NOMO-1 treated with DMSO at 0.1 percent for 48 hours (cell line): ENCODE results near the gene ROM1.
"Not testable (repeated sequence)": the region's sequence is repeated elsewhere in the genome, so short reads cannot be mapped to it uniquely, and the experiment has no call there.

Source experiments
- DNase-seq: peaks from one replicate; lab custom pipeline; 2025; ENCODE audit not compliant: unreplicated experiment; lab: John Stamatoyannopoulos, UW

ROM1 gene, protein sequence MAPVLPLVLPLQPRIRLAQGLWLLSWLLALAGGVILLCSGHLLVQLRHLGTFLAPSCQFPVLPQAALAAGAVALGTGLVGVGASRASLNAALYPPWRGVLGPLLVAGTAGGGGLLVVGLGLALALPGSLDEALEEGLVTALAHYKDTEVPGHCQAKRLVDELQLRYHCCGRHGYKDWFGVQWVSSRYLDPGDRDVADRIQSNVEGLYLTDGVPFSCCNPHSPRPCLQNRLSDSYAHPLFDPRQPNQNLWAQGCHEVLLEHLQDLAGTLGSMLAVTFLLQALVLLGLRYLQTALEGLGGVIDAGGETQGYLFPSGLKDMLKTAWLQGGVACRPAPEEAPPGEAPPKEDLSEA

GRCh38 chr11:62612366-62613290 is at the start of gene ROM1, which contains the start of gene EML3:
ROM1 (plus strand) TSS chr11:62613257; CDS start chr11:62613282, 25 bp downstream.
EML3 (minus strand) TSS chr11:62612775; CDS start chr11:62612457, 318 bp downstream.
- DNase-seq: peak; percentile 62

DNA sequence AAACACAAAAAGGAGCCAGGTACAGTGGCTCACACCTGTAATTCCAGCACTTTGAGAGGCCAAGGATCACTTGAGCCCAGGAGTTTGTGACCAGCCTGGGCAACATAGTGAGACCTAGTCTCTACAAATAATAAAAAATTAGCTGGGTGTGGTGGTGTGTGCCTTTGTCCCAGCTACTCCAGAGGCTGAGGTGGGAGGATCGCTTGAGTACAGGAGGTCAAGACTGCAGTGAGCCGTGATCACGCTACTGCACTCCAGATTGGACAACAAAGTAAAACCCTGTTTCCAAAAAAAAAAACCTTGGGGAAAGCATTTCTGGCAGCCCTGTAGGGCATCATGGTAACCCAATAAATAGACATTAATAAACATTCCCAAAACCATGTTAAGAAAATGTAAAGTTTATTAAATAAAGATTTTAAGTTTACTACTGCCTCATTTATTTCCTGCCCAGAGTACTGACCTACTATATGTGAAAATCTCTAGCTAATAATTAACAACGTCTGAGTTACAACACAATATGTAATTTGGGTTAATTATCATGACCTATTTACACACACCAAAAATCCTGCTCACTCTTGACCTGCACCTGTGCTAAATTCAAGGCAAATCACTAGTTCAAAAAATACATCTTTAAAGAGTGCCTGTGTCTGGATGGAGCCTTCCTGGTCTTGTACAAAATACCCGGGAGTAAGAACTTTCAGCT is 47.8 kb upstream of the ROM1 start:
- DNase-seq: no peak

- DNase-seq: no peak
Measured at GRCh38 chr11:62566247-62566646, 46.8 kb upstream of the ROM1 start.

DNA sequence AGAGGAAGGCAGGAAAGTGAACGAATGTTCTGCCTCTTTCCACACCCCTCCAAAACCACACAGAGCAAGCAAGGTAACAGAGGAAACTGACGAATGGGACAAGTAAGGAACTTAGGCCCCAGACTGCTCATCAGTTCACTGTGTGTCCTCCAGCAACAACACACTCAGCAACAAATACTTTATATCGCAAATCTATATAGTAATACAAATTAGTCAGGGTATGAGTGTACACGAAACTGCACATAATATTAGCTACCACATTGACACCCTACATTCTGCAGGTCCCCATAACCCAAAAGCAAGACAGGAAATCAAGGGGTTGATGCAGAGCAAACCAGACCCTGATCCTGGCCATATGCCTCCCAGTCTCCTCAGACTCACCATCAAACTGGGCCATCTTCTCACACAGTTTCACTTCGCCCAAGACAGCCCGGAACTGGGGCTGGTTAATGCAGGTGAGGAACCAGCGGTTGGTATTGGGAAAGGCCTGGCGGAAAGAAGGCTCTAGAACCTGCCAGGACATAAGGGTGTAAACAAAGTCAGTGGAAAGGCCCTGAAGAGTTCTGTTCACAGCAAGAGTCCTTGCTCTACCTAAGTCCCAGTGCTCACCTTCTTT is 45.9 kb upstream of the ROM1 start:
- no peak for DNase-seq

GRCh38 chr11:62569611-62570010 is 43.4 kb upstream of the ROM1 start:
- DNase-seq: no peak

DNA sequence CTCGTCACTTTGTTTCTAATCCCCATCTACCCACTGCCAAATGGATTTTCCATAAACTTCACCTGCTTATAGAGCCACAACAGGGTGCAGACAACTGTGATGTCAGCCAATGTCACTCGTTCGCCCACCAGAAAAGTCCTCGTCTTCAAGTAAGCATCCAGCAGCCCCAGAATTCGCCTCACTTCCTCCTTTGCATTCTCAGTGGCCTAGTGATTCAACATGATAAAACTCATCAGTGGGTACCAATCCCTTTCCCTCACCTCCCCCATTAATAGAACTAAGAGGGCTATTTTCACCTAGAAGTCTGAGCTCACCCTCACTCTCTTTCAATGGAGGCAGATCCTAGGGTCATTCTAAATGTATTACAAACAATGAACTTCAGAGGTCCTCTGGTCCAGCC is 42.2 kb upstream of the ROM1 start:
- not testable (repeated sequence) for DNase-seq

- not testable (repeated sequence) for DNase-seq
Measured at GRCh38 chr11:62571493-62571892, 41.6 kb upstream of the ROM1 start.

DNA sequence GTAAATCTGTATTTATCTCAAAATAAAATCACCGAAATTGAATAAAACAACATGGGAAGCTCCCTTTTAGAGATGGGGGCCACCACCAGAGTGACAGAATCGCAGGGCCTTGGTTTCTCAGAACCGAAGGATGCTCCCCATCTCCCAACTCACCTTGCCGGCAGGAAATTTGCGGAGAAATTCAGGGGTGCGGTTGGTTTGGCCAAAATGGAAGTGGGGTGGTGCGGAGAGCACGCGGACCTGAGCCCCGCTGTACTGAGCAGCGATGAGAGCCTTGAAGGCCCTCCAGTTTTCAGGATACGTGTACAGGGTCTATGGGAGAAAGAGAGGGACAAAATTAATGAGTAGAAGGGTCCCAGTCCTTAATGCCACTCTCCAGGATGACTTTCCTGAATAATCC is 40.6 kb upstream of the ROM1 start:
- no peak for DNase-seq

DNA sequence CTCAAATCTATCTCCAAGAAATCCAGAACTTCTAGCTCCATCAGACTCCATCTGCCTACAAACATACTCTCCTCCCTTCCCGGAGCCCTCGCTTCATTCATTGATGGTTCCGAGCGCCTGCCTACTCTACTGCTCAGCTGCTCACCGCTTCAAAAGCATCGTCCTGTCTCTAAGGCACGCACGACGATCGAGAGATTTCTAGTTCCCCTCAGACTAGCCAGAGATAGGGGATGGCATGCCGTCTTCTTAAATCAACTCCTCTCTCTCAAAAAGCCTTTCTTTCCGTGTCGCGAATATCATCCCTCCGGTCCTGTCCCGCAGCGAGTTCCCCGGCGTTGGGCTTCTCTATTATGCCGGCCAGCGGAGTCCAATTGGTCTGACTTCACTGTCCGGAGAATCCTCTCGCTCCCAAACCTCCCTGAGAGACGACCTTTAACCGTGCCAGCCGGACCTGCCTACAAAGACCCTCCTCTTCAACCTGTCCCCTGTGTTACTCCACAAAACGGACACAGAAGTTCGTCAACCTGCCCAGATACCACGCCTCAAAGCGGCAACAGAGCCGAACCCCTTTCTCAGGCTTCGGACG is 40.0 kb upstream of the ROM1 start:
- peak; percentile 17 for DNase-seq

GRCh38 chr11:62573592-62574362 is 39.3 kb upstream of the ROM1 start, which contains the start of gene EEF1G:
EEF1G (minus strand) TSS chr11:62573891; CDS start chr11:62573842, 49 bp downstream.
- DNase-seq: peak; percentile 100

DNA sequence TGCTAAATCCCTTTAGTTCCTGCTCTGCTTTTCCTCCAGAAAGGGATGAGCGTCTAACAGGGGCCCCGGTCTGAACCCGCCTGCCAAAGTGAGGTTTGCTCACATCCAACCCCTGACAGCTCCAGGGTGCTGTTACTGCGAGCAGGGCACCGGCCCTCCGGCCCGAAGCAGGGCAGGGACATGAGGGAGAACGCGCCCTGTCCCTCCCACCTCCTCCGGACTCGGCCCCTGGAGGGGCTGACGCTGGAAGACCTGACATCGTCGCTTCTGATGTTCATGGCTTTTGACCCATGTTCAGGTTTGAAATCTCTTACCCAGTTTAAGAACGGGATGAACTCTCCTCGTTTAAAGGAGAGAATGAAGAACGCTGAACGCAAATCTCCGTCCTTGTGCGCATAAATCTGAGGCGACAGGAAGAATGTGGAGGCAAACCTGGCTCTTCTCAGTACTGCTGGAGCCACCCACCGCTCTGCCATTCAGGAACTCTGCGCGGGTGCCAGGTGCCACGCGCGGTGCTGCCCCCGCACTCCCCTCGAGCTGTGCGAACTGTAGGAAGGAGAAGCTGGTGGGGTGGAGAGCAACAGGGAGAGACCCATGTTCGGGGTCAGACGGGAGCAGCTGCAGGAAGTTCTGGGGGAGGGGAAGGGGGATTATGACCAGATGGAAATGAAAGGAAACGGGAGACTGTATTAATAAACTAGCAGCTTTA is 38.5 kb upstream of the ROM1 start:
- peak; percentile 17 for DNase-seq

- no peak for DNase-seq
Measured at GRCh38 chr11:62575156-62575555, 37.9 kb upstream of the ROM1 start.

GRCh38 chr11:62575837-62576236 is 37.2 kb upstream of the ROM1 start:
- DNase-seq: no peak

DNA sequence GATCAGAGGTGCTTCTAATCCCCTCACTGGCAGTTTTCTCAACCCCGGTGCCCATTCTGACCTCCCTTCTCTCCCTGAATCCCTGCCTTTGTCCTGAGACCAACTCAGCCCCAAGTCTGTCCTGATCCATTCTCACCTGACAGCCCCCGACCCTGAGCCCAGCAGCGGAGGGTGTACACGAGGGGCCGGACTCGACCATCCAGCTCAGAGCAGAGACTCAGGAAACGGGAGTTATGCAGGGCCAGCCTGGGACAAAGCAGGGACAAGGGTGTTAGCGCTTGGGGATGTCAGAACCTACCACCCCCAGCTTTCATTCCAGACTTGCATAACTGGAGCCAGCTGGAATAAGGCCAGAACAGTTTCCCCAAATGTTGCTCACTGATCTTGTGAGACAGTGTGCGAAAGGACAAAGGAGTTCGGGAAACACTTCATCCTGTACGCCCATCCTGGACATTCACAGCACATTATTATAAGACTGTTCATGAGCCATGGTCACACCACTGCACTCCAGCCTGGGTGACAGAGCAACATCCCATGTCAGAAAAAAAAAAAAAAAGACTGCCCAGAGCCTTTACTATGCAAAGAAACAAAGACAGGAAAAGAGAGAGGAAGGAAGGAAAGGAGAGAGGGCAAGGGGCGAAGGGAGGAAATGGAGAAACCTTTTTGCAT is 35.9 kb upstream of the ROM1 start:
- DNase-seq: no peak

DNA sequence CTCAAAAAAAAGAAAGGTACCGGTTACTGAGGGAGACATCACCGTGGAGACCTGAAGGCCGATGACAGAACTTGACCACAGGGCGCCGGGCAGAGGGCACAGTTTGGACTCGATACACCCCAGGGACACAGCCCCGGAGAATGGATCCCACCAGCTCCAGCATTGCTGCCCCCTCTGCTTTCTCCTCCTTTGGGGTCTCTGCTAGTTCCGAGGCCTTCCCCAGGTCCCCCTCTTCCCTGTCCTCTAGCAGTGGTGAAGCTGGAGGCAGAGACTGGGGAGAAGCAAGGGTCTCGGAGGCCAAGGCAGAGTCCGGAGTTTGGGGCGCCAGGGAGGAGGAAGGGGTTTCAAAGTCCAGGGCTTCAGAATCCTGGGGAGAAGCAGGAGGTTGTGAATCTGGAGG is 34.5 kb upstream of the ROM1 start:
- DNase-seq: no peak

DNA sequence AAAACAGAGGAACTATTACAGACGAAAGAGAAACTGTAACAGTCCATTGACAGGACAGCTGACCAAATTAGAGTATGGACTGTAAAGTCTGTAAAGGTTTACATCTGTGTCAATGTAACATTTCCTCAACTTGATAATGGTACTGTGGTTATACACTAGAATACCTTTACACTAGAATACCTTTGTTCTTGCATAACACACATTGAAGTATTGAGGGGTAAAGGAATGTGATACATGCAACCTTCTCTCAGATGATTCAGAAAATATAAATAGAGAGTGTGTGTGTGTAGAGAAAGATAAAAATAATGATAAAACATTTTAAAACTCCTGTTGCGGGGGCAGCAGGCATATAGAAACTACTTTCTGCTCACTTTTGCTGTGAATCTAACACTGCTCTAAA is 33.8 kb upstream of the ROM1 start:
- DNase-seq: no peak

DNA sequence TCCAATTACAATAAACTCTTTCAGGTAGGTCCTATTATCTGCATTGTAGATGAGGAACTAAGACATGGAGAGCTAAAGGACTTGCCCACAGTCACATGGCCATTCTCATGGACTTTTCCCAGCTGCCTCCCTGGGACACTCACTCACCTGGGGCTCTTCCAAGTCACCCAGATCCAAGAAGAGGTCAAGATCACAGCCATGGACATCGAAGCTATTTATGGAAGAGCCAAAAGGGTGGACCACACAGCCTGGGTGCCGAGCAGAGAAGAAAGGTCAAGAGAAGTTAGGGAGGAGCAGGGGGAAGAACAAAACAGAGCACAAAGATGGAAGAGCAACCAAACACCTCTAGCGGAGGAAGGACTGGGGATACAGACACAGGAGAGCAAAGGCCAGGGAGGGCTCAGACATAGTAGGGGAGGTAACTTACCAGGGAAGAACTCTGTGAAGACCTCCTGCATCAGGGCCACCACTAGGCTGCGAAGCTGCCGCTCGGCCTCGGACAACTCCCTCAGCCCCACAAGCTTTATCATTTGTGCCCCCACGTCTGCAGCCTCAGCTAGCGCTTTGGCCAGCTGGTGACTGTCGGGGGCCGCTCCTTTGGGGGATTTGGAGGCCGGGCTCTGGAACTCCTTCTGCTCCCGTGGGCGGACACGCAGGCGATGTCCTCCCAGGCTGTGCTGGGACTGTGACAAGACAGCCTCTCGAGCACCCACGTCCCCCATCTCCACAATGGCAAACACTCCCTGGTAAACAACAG is 31.9 kb upstream of the ROM1 start:
- DNase-seq: no peak

- DNase-seq: not testable (repeated sequence)
Measured at GRCh38 chr11:62581735-62582134, 31.3 kb upstream of the ROM1 start.
